ENCODE measurements around the gene CAV2.

DNA sequence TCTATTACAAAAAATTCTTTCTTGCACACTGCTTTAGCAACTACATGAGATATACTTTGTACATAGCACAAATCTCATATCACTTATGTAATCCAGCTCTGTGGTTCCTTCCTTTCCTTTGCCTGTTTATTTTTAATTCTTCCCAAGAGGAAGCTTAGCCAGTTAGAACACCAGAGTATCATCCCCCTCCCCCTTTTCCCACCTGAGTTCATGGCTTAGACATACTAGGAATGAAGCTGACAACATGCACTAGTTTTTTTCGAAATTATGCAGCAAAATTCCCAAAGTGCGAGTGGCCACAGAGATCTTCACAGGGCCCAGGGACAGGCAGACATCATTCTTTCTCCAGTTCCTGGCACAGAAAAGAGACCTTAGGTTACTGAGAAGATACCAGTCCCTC is 43.1 kb downstream of the CAV2 start:
- TF ChIP-seq, protein P1, sequence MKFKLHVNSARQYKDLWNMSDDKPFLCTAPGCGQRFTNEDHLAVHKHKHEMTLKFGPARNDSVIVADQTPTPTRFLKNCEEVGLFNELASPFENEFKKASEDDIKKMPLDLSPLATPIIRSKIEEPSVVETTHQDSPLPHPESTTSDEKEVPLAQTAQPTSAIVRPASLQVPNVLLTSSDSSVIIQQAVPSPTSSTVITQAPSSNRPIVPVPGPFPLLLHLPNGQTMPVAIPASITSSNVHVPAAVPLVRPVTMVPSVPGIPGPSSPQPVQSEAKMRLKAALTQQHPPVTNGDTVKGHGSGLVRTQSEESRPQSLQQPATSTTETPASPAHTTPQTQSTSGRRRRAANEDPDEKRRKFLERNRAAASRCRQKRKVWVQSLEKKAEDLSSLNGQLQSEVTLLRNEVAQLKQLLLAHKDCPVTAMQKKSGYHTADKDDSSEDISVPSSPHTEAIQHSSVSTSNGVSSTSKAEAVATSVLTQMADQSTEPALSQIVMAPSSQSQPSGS (CRISPR knock-in tag; IDR thresholded peaks at IDR 0.05) = no peak
- TF ChIP-seq, protein P2, sequence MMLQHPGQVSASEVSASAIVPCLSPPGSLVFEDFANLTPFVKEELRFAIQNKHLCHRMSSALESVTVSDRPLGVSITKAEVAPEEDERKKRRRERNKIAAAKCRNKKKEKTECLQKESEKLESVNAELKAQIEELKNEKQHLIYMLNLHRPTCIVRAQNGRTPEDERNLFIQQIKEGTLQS (IDR thresholded peaks at IDR 0.05) = no peak
- TF ChIP-seq, protein P2 (CRISPR knock-in tag; conservative IDR thresholded peaks at IDR 0.05) = no peak
- TF ChIP-seq BCL6 (CRISPR knock-in tag; IDR thresholded peaks at IDR 0.05) (no peak), POLR2AphosphoS5 (IDR thresholded peaks at IDR 0.05; ENCODE audit: control insufficient read depth, insufficient read depth, low read depth, low read length) (no peak), EP300 (IDR thresholded peaks at IDR 0.05; ENCODE audit: low read length) (no peak), TAF1 (IDR thresholded peaks at IDR 0.05; ENCODE audit: control insufficient read depth, extremely low read depth, insufficient read depth, low read length, severe bottlenecking) (no peak), FIP1L1 (IDR thresholded peaks at IDR 0.05; ENCODE audit: low read depth, low read length, poor library complexity, severe bottlenecking) (no peak), JUND (IDR thresholded peaks at IDR 0.05; ENCODE audit: borderline replicate concordance, low read depth, low read length) (no peak), JUND (tag; IDR thresholded peaks at IDR 0.05; ENCODE audit: borderline replicate concordance, low read depth, low read length) (no peak)
- TF ChIP-seq, protein P3, sequence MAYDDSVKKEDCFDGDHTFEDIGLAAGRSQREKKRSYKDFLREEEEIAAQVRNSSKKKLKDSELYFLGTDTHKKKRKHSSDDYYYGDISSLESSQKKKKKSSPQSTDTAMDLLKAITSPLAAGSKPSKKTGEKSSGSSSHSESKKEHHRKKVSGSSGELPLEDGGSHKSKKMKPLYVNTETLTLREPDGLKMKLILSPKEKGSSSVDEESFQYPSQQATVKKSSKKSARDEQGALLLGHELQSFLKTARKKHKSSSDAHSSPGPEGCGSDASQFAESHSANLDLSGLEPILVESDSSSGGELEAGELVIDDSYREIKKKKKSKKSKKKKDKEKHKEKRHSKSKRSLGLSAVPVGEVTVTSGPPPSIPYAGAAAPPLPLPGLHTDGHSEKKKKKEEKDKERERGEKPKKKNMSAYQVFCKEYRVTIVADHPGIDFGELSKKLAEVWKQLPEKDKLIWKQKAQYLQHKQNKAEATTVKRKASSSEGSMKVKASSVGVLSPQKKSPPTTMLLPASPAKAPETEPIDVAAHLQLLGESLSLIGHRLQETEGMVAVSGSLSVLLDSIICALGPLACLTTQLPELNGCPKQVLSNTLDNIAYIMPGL (CRISPR knock-in tag; IDR thresholded peaks at IDR 0.05) = no peak
- TF ChIP-seq, protein P4, sequence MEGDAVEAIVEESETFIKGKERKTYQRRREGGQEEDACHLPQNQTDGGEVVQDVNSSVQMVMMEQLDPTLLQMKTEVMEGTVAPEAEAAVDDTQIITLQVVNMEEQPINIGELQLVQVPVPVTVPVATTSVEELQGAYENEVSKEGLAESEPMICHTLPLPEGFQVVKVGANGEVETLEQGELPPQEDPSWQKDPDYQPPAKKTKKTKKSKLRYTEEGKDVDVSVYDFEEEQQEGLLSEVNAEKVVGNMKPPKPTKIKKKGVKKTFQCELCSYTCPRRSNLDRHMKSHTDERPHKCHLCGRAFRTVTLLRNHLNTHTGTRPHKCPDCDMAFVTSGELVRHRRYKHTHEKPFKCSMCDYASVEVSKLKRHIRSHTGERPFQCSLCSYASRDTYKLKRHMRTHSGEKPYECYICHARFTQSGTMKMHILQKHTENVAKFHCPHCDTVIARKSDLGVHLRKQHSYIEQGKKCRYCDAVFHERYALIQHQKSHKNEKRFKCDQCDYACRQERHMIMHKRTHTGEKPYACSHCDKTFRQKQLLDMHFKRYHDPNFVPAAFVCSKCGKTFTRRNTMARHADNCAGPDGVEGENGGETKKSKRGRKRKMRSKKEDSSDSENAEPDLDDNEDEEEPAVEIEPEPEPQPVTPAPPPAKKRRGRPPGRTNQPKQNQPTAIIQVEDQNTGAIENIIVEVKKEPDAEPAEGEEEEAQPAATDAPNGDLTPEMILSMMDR (IDR thresholded peaks at IDR 0.05 in 2 of 3, conservative IDR thresholded peaks at IDR 0.05 in 1 of 3; ENCODE audit: insufficient read depth in 2 of 3, low read depth in 1 of 3, low read length in 3 of 3) = no peak
- TF ChIP-seq, protein P5, sequence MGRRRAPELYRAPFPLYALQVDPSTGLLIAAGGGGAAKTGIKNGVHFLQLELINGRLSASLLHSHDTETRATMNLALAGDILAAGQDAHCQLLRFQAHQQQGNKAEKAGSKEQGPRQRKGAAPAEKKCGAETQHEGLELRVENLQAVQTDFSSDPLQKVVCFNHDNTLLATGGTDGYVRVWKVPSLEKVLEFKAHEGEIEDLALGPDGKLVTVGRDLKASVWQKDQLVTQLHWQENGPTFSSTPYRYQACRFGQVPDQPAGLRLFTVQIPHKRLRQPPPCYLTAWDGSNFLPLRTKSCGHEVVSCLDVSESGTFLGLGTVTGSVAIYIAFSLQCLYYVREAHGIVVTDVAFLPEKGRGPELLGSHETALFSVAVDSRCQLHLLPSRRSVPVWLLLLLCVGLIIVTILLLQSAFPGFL (CRISPR knock-in tag; IDR thresholded peaks at IDR 0.05) = no peak

Data from K562 (cell line).